ENCODE results near the gene TPRG1L.
"Not testable (repeated sequence)": the region's sequence is repeated elsewhere in the genome, so short reads cannot be mapped to it uniquely, and the experiment has no call there.

Gene TPRG1L

DNA sequence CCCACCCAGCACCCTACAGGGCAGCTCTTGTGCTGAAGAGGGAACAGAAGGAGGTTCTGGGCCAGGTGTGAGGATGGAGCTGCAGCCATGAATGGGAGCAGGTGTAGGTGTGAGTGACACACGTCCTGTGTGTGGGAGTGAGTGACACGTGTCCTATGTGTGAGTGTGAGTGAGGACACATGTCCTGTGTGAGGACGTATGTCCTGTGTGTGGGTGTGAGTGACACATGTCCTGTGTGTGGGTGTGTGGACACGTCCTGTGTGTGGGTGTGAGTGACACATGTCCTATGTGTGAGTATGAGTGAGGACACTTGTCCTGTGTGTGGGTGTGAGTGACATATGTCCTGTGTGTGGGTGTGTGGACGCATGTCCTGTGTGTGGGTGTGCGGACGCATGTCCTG lies 39.9 kb upstream of the TPRG1L start:
- H3K27me3 ChIP-seq (ENCODE audit: insufficient read depth, low read length, poor library complexity) = no peaks in the 10 kb centered on the region
- H3K9me3 ChIP-seq (ENCODE audit: insufficient read depth, low read length, severe bottlenecking) = peaks cover 6% of the 10 kb centered on the region
- no peak for TF ChIP-seq EZH2 (IDR thresholded peaks at IDR 0.05; ENCODE audit: borderline replicate concordance, low read depth, low read length, severe bottlenecking)
- TF ChIP-seq, protein P1, sequence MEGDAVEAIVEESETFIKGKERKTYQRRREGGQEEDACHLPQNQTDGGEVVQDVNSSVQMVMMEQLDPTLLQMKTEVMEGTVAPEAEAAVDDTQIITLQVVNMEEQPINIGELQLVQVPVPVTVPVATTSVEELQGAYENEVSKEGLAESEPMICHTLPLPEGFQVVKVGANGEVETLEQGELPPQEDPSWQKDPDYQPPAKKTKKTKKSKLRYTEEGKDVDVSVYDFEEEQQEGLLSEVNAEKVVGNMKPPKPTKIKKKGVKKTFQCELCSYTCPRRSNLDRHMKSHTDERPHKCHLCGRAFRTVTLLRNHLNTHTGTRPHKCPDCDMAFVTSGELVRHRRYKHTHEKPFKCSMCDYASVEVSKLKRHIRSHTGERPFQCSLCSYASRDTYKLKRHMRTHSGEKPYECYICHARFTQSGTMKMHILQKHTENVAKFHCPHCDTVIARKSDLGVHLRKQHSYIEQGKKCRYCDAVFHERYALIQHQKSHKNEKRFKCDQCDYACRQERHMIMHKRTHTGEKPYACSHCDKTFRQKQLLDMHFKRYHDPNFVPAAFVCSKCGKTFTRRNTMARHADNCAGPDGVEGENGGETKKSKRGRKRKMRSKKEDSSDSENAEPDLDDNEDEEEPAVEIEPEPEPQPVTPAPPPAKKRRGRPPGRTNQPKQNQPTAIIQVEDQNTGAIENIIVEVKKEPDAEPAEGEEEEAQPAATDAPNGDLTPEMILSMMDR (IDR thresholded peaks at IDR 0.05; ENCODE audit: borderline replicate concordance, extremely low read depth, low read length, poor library complexity, severe bottlenecking) = no peak
- H3K9ac ChIP-seq (ENCODE audit: low read depth, low read length) = no peak overlapping the region
- no peak overlapping the region for H3K27ac ChIP-seq (ENCODE audit: low read length)
- no peaks in the 10 kb centered on the region for H3K4me1 ChIP-seq (ENCODE audit: insufficient read depth, low read length)
- no peak for DNase-seq
- H4K20me1 ChIP-seq (ENCODE audit: insufficient read depth, low read length) = no peaks in the 10 kb centered on the region
- H3K4me2 ChIP-seq (ENCODE audit: insufficient read depth, low read length) = no peak overlapping the region
- H3K4me3 ChIP-seq (ENCODE audit: low read depth in 1 of 2, low read length in 2 of 2) = no peak overlapping the region
- no peak overlapping the region for H2AFZ ChIP-seq (ENCODE audit: low read depth, low read length)
- ATAC-seq (ENCODE audit: insufficient read depth, low read depth) = no peak
- no peaks in the 10 kb centered on the region for H3K79me2 ChIP-seq (ENCODE audit: insufficient read depth, low read length)
- no peaks in the 10 kb centered on the region for H3K36me3 ChIP-seq (ENCODE audit: insufficient read depth, low read length)

DNA sequence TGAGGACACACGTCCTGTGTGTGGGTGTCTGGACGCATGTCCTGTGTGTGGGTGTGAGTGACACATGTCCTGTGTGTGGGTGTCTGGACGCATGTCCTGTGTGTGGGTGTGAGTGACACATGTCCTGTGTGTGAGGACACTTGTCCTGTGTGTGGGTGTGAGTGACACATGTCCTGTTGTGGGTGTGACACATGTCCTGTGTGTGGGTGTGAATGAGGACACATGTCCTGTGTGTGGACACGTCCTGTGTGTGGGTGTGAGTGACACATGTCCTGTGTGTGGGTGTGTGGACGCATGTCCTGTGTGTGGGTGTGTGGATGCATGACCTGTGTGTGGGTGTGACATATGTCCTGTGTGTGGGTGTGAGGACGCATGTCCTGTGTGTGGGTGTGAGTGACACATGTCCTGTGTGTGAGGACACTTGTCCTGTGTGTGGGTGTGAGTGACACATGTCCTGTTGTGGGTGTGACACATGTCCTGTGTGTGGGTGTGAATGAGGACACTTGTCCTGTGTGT lies 39.4 kb upstream of the TPRG1L start:
- H3K79me2 ChIP-seq (ENCODE audit: insufficient read depth, low read length); DNase-seq; H3K4me1 ChIP-seq (ENCODE audit: insufficient read depth, low read length); H4K20me1 ChIP-seq (ENCODE audit: insufficient read depth, low read length); H3K36me3 ChIP-seq (ENCODE audit: insufficient read depth, low read length); H3K4me2 ChIP-seq (ENCODE audit: insufficient read depth, low read length); ATAC-seq (ENCODE audit: insufficient read depth, low read depth); H2AFZ ChIP-seq (ENCODE audit: low read depth, low read length); H3K4me3 ChIP-seq (ENCODE audit: low read depth in 1 of 2, low read length in 2 of 2); H3K9ac ChIP-seq (ENCODE audit: low read depth, low read length); H3K27me3 ChIP-seq (ENCODE audit: insufficient read depth, low read length, poor library complexity); H3K9me3 ChIP-seq (ENCODE audit: insufficient read depth, low read length, severe bottlenecking); H3K27ac ChIP-seq (ENCODE audit: low read length): not testable (repeated sequence)

DNA sequence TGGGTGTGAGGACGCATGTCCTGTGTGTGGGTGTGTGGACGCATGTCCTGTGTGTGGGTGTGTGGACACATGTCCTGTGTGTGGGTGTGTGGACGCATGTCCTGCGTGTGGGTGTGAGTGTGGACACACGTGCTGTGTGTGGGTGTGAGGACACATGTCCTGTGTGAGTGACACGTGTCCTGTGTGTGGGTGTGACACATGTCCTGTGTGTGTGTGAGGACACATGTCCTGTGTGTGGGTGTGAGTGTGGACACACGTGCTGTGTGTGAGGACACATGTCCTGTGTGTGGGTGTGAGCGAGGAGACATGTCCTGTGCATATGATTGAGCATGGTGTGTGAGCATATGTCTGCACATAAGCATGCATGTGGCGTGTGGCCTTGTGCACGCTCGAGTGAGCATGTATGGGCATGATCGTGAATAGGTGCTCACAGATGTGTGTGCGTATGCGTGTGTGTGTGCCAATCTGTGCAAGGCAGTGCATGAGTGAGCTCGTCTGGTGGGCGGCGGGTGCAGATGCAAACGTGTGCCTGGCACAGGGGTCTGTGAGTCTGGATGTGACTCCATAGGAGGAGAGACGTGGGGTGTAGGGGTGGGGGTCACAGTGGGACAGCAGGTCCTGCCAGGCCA lies 38.8 kb upstream of the TPRG1L start:
- ATAC-seq (ENCODE audit: insufficient read depth, low read depth) (no peak), DNase-seq (no peak)
- Histone ChIP-seq H3K4me2 (ENCODE audit: insufficient read depth, low read length) (no peak overlapping the region), H3K79me2 (ENCODE audit: insufficient read depth, low read length) (no peaks in the 10 kb centered on the region), H3K9me3 (ENCODE audit: insufficient read depth, low read length, severe bottlenecking) (peaks cover 6% of the 10 kb centered on the region), H3K9ac (ENCODE audit: low read depth, low read length) (no peak overlapping the region), H2AFZ (ENCODE audit: low read depth, low read length) (no peak overlapping the region), H3K27ac (ENCODE audit: low read length) (no peak overlapping the region), H3K4me3 (ENCODE audit: low read depth in 1 of 2, low read length in 2 of 2) (no peak overlapping the region), H3K36me3 (ENCODE audit: insufficient read depth, low read length) (no peaks in the 10 kb centered on the region), H4K20me1 (ENCODE audit: insufficient read depth, low read length) (no peaks in the 10 kb centered on the region), H3K27me3 (ENCODE audit: insufficient read depth, low read length, poor library complexity) (no peaks in the 10 kb centered on the region), H3K4me1 (ENCODE audit: insufficient read depth, low read length) (no peaks in the 10 kb centered on the region)
- TF ChIP-seq, protein P1 (IDR thresholded peaks at IDR 0.05; ENCODE audit: borderline replicate concordance, extremely low read depth, low read length, poor library complexity, severe bottlenecking) = no peak
- no peak for TF ChIP-seq EZH2 (IDR thresholded peaks at IDR 0.05; ENCODE audit: borderline replicate concordance, low read depth, low read length, severe bottlenecking)

DNA sequence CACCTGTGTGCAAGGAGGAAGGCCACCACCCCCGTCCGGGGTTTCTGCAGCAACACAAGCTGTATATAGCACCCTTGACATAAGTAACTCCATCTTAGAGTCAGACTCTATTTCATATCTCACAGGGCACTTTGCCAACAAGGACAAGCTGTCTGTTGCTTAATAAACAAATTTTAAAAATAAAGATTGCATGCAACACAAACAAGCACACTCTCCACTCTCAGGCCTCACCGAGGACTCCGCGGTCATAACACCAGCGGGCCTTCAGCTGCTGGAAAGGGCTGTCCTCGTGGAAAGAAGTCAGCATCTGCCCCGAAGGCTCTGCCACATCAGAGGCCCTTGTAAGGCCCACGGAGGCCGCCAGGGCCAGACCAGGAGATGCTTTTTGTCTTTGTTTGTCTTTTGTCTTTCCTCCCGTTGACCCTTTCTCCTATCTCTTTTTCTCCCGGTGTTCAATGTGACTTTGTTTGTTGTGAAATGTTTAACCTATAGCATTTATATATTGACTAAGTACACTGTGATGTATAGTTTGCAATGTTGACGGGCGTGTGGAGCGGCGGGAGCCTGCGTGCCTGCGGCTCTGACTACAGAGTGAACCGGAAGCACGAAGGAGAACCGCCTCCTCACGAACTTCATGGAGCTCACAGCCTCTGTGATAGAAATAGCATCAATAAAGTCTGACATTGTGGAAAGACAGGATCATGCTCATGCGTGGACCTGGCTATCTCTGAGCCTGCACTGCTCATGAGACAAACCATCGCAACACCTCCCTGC lies 37.6 kb upstream of the TPRG1L start:
- ATAC-seq (ENCODE audit: insufficient read depth, low read depth) (no peak), DNase-seq (no peak)
- Histone ChIP-seq H3K9me3 (ENCODE audit: insufficient read depth, low read length, severe bottlenecking) (peaks cover 6% of the 10 kb centered on the region), H3K4me2 (ENCODE audit: insufficient read depth, low read length) (no peak overlapping the region), H4K20me1 (ENCODE audit: insufficient read depth, low read length) (no peaks in the 10 kb centered on the region), H2AFZ (ENCODE audit: low read depth, low read length) (no peak overlapping the region), H3K36me3 (ENCODE audit: insufficient read depth, low read length) (no peaks in the 10 kb centered on the region), H3K27me3 (ENCODE audit: insufficient read depth, low read length, poor library complexity) (no peaks in the 10 kb centered on the region), H3K4me3 (ENCODE audit: low read depth in 1 of 2, low read length in 2 of 2) (no peak overlapping the region), H3K9ac (ENCODE audit: low read depth, low read length) (no peak overlapping the region), H3K79me2 (ENCODE audit: insufficient read depth, low read length) (no peaks in the 10 kb centered on the region), H3K4me1 (ENCODE audit: insufficient read depth, low read length) (no peaks in the 10 kb centered on the region), H3K27ac (ENCODE audit: low read length) (no peak overlapping the region)
- TF ChIP-seq EZH2 (IDR thresholded peaks at IDR 0.05; ENCODE audit: borderline replicate concordance, low read depth, low read length, severe bottlenecking) = no peak
- TF ChIP-seq, protein P1 (IDR thresholded peaks at IDR 0.05; ENCODE audit: borderline replicate concordance, extremely low read depth, low read length, poor library complexity, severe bottlenecking) = no peak

Data from DND-41 (cell line).